HepG2 (cell line): ENCODE results near the gene NCOA4. TPM values are rescaled to one million over a fixed set of nuclear protein-coding genes. Genes with fewer than 3 reads are reported as not detected.
A peak's percentile ranks its signal among the peaks of the same experiment; 100 is the strongest.

Experiments used
- ATAC-seq: fragments of 200-7000 bp; cut with Tn5 transposase; 3 replicates; pipeline ENCODE4 v1.9.1; 2020; ENCODE audit warnings: mild to moderate bottlenecking, moderate library complexity
- BruUV-seq: library from RNA; stranded (reverse); fragments of 400-500 nt; replicated peaks from 2 replicates; lab custom pipeline; 2021; lab: Mats Ljungman, UMichigan
- CTCF ChIA-PET: fragments of 300-600 bp; formaldehyde crosslinking; extraction: SDS; loops from one replicate; lab custom pipeline; 2021; ENCODE audit warnings: low total read pairs, inconsistent platforms, low intra/inter-chr PET ratio; lab: Yijun Ruan, JAX
- POLR2A ChIA-PET: fragments of 350-600 bp; sonication (Branson Sonifier 250); formaldehyde crosslinking; loops from one replicate; lab custom pipeline; 2020; ENCODE audit warnings: antibody characterized with exemption, inconsistent platforms; lab: Yijun Ruan, JAX
- DNase-seq: peaks from one replicate; pipeline ENCODE4 v3.0.0-alpha.2; 2015; ENCODE audit warnings: low spot score
- FAIRE-seq: peaks from 3 replicates; lab custom pipeline; 2011; peaks lifted over from hg19 to GRCh38; lab: Jason Lieb, UNC
- H2AFZ ChIP-seq: one replicate; pipeline ENCODE4 v1.6.1; 2011; ENCODE audit warnings: low read length, inconsistent platforms
- H3K27ac ChIP-seq: fragments of 300-600 bp; 3 replicates; pipeline ENCODE4 v1.8.0; 2011; ENCODE audit warnings: mixed run types, mild to moderate bottlenecking, mixed read lengths, low read length, inconsistent platforms; ENCODE audit not compliant: insufficient read depth; ENCODE audit errors: extremely low read length
- H3K27me3 ChIP-seq, 2 experiments: fragments of 200-600 bp in 1 of 2; 2 replicates in 1 of 2; 3 replicates in 1 of 2; pipeline versions ENCODE4 v1.6.0 to v1.8.0; 2011; ENCODE audit warnings: low read length in 2 of 2, mild to moderate bottlenecking in 2 of 2, moderate library complexity in 2 of 2, inconsistent platforms in 1 of 2; ENCODE audit not compliant: insufficient read depth in 2 of 2, control insufficient read depth in 1 of 2
- H3K36me3 ChIP-seq, 2 experiments: fragments of 200-600 bp in 1 of 2; replicated peaks in 1 of 2; 2 replicates in 1 of 2; 3 replicates in 1 of 2; pipeline versions ENCODE4 v1.5.1 to v1.8.0; 2011; ENCODE audit warnings: low read length in 2 of 2, inconsistent platforms in 1 of 2; ENCODE audit not compliant: insufficient read depth in 2 of 2, control insufficient read depth in 1 of 2
- H3K4me1 ChIP-seq: 2 replicates; pipeline ENCODE4 v1.5.1; 2012; ENCODE audit warnings: low read length, inconsistent platforms; ENCODE audit not compliant: insufficient read depth
- H3K4me2 ChIP-seq: 2 replicates; pipeline ENCODE4 v1.6.0; 2011; ENCODE audit warnings: low read depth, low read length, inconsistent platforms
- H3K4me3 ChIP-seq, 3 experiments: fragments of 200-600 bp in 1 of 3; sonication (generic), shearing (Covaris generic) in 1 of 3; replicated peaks in 1 of 3; 2 replicates each; pipeline ENCODE4 v1.5.1; 2011 to 2016; ENCODE audit warnings: low read length in 3 of 3, inconsistent platforms in 2 of 3, low read depth in 2 of 3, mild to moderate bottlenecking in 2 of 3, control low read depth in 1 of 3, mixed read lengths in 1 of 3; ENCODE audit not compliant: insufficient read depth in 1 of 3
- H3K79me2 ChIP-seq: one replicate; pipeline ENCODE4 v1.6.1; 2011; ENCODE audit warnings: low read length, inconsistent platforms; ENCODE audit not compliant: insufficient read depth
- H3K9ac ChIP-seq: 2 replicates; pipeline ENCODE4 v1.6.0; 2011; ENCODE audit warnings: mild to moderate bottlenecking, low read depth, low read length, inconsistent platforms; ENCODE audit not compliant: insufficient read depth
- H3K9me3 ChIP-seq: 2 replicates; pipeline ENCODE4 v1.5.1; 2012; ENCODE audit warnings: mild to moderate bottlenecking, low read length
- H4K20me1 ChIP-seq: 2 replicates; pipeline ENCODE4 v1.6.0; 2011; ENCODE audit warnings: inconsistent platforms, mild to moderate bottlenecking, low read length, moderate library complexity; ENCODE audit not compliant: insufficient read depth
- AHR ChIP-seq: IDR thresholded peaks from 2 replicates; pipeline ENCODE4 v1.6.1; 2018; ENCODE audit warnings: missing genetic modification reagents, missing compliant biosample characterization
- MAX ChIP-seq: IDR thresholded peaks from 2 replicates; pipeline ENCODE4 v1.6.1; 2012; ENCODE audit warnings: inconsistent platforms
- MBD4 ChIP-seq: IDR thresholded peaks from 2 replicates; pipeline ENCODE4 v1.6.1; 2012; ENCODE audit warnings: low read length, inconsistent platforms, borderline replicate concordance
- MIXL1 ChIP-seq: IDR thresholded peaks from 2 replicates; pipeline ENCODE4 v1.6.1; 2016
- NFE2L1 ChIP-seq: sonication (generic); formaldehyde crosslinking; IDR thresholded peaks from 2 replicates; pipeline ENCODE4 v1.4.0; 2020; ENCODE audit warnings: missing genetic modification reagents, mild to moderate bottlenecking, borderline replicate concordance
- NFRKB ChIP-seq: fragments of 450-650 bp; IDR thresholded peaks from 2 replicates; pipeline ENCODE4 v1.6.1; 2017
- POLR2A ChIP-seq, 2 experiments: IDR thresholded peaks; 2 replicates each; pipeline ENCODE4 v1.6.1; 2011; ENCODE audit warnings: low read depth in 2 of 2, low read length in 2 of 2, mild to moderate bottlenecking in 1 of 2, moderate library complexity in 1 of 2; ENCODE audit not compliant: insufficient read depth in 1 of 2
- PRDM4 ChIP-seq: sonication (generic); formaldehyde crosslinking; IDR thresholded peaks from 2 replicates; pipeline ENCODE4 v1.9.0; 2021; ENCODE audit warnings: missing genetic modification reagents, borderline replicate concordance
- RBM22 ChIP-seq: fragments of 200-400 bp; formaldehyde crosslinking; optimal IDR thresholded peaks from 2 replicates; pipeline ENCODE3; 2017; ENCODE audit warnings: mild to moderate bottlenecking, low read length, moderate library complexity
- SKI ChIP-seq: fragments of 450-650 bp; IDR thresholded peaks from one replicate; pipeline ENCODE4 v1.6.1; 2018; ENCODE audit warnings: mild to moderate bottlenecking; ENCODE audit not compliant: partially characterized antibody
- SP140L ChIP-seq: sonication (generic); formaldehyde crosslinking; IDR thresholded peaks from 2 replicates; pipeline ENCODE4 v1.4.0; 2020; ENCODE audit warnings: missing genetic modification reagents, borderline replicate concordance
- STAG1 ChIP-seq: sonication (generic); formaldehyde crosslinking; IDR thresholded peaks from 2 replicates; pipeline ENCODE4 v1.4.0; 2020; ENCODE audit warnings: missing genetic modification reagents
- THRA ChIP-seq: sonication (generic); formaldehyde crosslinking; IDR thresholded peaks from 2 replicates; pipeline ENCODE4 v1.4.0; 2020; ENCODE audit warnings: missing genetic modification reagents, borderline replicate concordance
- ZBTB1 ChIP-seq: sonication (generic); formaldehyde crosslinking; IDR thresholded peaks from 2 replicates; pipeline ENCODE4 v1.4.0; 2020; ENCODE audit warnings: missing genetic modification reagents, borderline replicate concordance
- ZBTB37 ChIP-seq: sonication (generic); formaldehyde crosslinking; IDR thresholded peaks from 2 replicates; pipeline ENCODE4 v1.4.0; 2020; ENCODE audit warnings: mild to moderate bottlenecking, missing genetic modification reagents
- ZNF350 ChIP-seq: sonication (generic); formaldehyde crosslinking; IDR thresholded peaks from 2 replicates; pipeline ENCODE4 v1.4.0; 2020; ENCODE audit warnings: mild to moderate bottlenecking, low read depth, missing genetic modification reagents, borderline replicate concordance
- ZNF747 ChIP-seq: sonication (generic); formaldehyde crosslinking; IDR thresholded peaks from 2 replicates; pipeline ENCODE4 v1.8.1; 2023; ENCODE audit warnings: missing genetic modification reagents, mild to moderate bottlenecking, borderline replicate concordance
- WGBS: methylation state at CpG from one replicate; pipeline ENCODE4 v1.1.6; 2017; ENCODE audit warnings: low lambda C conversion rate; 5-methylcytosine and 5-hydroxymethylcytosine counted together
- in situ Hi-C: cut with HindIII; loops from 2 replicates; pipeline ENCODE4 v1.10.0; 2017; ENCODE audit warnings: low pct_unique_long_range_greater_than_20kb; ENCODE audit not compliant: extremely low pct_ligation_motif_present
- intact Hi-C: fragments of 100-400 bp; cut with micrococcal nuclease; formaldehyde crosslinking; loops from one replicate; pipeline ENCODE4 v1.10.0; 2022; ENCODE audit not compliant: unreplicated experiment
- polyA plus RNA-seq, 8 experiments: library from polyadenylated mRNA; depleted of rRNA in 3 of 8; stranded (reverse) in 7 of 8; unstranded in 1 of 8; fragments of >200 nt; fragmentation: Illumina TruSeq in 4 of 8; extraction: Trizol in 4 of 8; gene quantifications; 2 replicates each; pipeline versions ENCODE4 v1.2.1 to v1.2.3, GENCODE V29; 2011 to 2016; ENCODE audit warnings: low read depth in 4 of 8, missing spikeins in 1 of 8, mixed read lengths in 1 of 8; ENCODE audit not compliant: insufficient read depth in 1 of 8
- total RNA-seq, 5 experiments: library from RNA; depleted of rRNA; stranded (reverse); fragments of >200 nt; fragmentation: Illumina TruSeq; extraction: Trizol; gene quantifications; 2 replicates each; pipeline ENCODE4 v1.2.3, GENCODE V29; 2016; ENCODE audit warnings: low read depth in 1 of 5

Gene NCOA4
- total and polyA plus RNA-seq, 2 of the 13 experiments (the other 11 are each of a cell fraction or from before 2014, with no cell fraction given) = 306 to 400 TPM

GRCh38 chr10:46019569-46020343, 10.7 kb downstream of the NCOA4 start (continued):
- TF ChIP-seq ZNF350 (CRISPR knock-in tag) (0 out of 2 replicates have a peak, but pooled peaks have one; percentile 9), MIXL1 (CRISPR knock-in tag) (no peak)

GRCh38 chr10:46019177-46019528, 11.3 kb downstream of the NCOA4 start:
- peak overlapping the region; percentile 86 for H3K9ac ChIP-seq
- BruUV-seq = no TSS peak
- no peak for TF ChIP-seq STAG1 (CRISPR knock-in tag)
- TF ChIP-seq RBM22 = peak; percentile 81
- TF ChIP-seq ZBTB1 = no peak
- no peak for TF ChIP-seq NFE2L1
- no peak for TF ChIP-seq SP140L (CRISPR knock-in tag)
- 0 out of 4 replicates have a peak, but pooled peaks of 1 of the 2 experiments have one; percentile 17 for TF ChIP-seq POLR2A (IDR thresholded peaks at IDR 0.05; ENCODE audit: insufficient read depth in 1 of 2, low read depth in 2 of 2, low read length in 2 of 2)
- no peak for TF ChIP-seq AHR (CRISPR knock-in tag)
- no peak for TF ChIP-seq ZBTB37 (CRISPR knock-in tag)
- no peak for TF ChIP-seq NFRKB
- TF ChIP-seq ZNF747 (CRISPR knock-in tag) = no peak
- peak; percentile 26; the same call in 1 of the 2 replicates for TF ChIP-seq MBD4
- TF ChIP-seq PRDM4 = no peak
- TF ChIP-seq MAX = peak; percentile 11; the same call in 1 of the 2 replicates
- TF ChIP-seq SKI = no peak
- TF ChIP-seq THRA (CRISPR knock-in tag) = no peak

More at GRCh38 chr10:46019177-46019528, 11.3 kb downstream of the NCOA4 start:
- H3K9me3 ChIP-seq = no peaks in the 10 kb centered on the region
- H3K4me1 ChIP-seq = peaks cover 69% of the 10 kb centered on the region
- peaks cover 96% of the 10 kb centered on the region for H3K79me2 ChIP-seq
- DNase-seq (no peak), FAIRE-seq (no peak), ATAC-seq (no peak)
- intact Hi-C loops = no loop called here
- H3K36me3 ChIP-seq = peaks cover 19 to 49% of the 10 kb centered on the region in 2 experiments
- peak overlapping the region; percentile 91 for H3K4me2 ChIP-seq
- ChIA-PET CTCF (no interaction called here), POLR2A (interaction anchor here (1.3 to 8.7 kb wide), 4 partner anchors 10 to 20 kb away, joined by 7 to 147 read pairs (median 24); partner anchors contain the start of gene NCOA4)
- no peaks in the 10 kb centered on the region; a peak in 1 of 5 replicates for H3K27me3 ChIP-seq
- peak overlapping the region; percentile 17 to 92 (median 89) for H3K4me3 ChIP-seq
- in situ Hi-C loops = no loop called here
- peak overlapping the region; percentile 86 for H3K27ac ChIP-seq
- H4K20me1 ChIP-seq = peaks cover 96% of the 10 kb centered on the region
- 13% methylated on average over 3 of the region's 3 CpGs for WGBS
- no peak overlapping the region for H2AFZ ChIP-seq
